DMS153 treated with DMSO at 0.1 percent for 48 hours (cell line): ENCODE data around the gene RNF181.
A peak's percentile ranks its signal among the peaks of the same experiment; 100 is the strongest.
"Not testable (repeated sequence)": the region's sequence is repeated elsewhere in the genome, so short reads cannot be mapped to it uniquely, and the experiment has no call there.

Source experiments
- DNase-seq: peaks from one replicate; lab custom pipeline; 2025; ENCODE audit not compliant: unreplicated experiment; lab: John Stamatoyannopoulos, UW

RNF181 gene

DNA sequence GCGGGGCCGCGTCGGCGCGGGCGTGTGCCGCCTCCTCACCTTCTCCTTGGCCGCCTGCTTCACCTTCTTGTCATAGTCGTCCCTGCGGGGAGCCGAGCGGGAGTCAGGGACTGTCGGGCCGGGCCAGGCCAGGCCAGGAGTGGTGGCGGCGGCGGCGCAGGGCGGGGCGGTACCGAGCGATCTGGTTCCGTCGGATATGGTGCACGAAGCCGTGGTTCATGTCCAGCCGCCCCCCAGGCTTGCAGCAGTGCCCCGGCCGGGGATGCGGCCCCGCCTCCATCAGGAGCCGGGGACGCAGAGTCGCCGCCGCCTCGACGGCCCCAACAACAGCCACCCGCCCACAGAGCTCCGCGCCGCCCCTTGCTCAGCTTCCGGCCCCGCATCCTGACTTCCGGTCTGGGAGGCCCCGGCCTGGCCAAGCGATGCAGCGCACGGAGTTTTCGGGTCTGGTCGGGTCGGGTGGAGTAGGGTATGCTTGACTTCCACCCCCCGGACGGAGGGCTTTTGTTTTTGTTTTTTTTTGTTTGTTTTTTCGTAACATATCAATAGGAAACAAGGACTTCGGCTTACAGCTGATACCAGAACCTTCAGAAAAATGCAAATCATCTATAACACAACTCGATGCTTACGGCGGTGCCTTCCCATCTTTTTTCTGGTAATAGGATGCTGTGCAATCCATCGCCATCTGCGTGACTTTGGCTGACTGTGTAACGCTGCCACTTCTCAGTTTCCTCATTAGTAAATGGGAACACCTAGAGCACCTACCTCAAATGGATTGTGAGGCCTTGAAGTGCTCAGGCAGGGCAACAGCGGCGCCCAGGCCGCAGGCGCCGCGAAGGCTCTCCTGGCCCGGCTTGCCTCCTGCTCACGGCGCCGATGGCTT is 16.4 kb downstream of the RNF181 start, which contains the start of gene C2orf68:
Gene C2orf68, minus strand, starts transcription at position 362 of the 883 bp plus-strand sequence. Its CDS starts 82 bp downstream, at position 280.
- peak; percentile 81 for DNase-seq

DNA sequence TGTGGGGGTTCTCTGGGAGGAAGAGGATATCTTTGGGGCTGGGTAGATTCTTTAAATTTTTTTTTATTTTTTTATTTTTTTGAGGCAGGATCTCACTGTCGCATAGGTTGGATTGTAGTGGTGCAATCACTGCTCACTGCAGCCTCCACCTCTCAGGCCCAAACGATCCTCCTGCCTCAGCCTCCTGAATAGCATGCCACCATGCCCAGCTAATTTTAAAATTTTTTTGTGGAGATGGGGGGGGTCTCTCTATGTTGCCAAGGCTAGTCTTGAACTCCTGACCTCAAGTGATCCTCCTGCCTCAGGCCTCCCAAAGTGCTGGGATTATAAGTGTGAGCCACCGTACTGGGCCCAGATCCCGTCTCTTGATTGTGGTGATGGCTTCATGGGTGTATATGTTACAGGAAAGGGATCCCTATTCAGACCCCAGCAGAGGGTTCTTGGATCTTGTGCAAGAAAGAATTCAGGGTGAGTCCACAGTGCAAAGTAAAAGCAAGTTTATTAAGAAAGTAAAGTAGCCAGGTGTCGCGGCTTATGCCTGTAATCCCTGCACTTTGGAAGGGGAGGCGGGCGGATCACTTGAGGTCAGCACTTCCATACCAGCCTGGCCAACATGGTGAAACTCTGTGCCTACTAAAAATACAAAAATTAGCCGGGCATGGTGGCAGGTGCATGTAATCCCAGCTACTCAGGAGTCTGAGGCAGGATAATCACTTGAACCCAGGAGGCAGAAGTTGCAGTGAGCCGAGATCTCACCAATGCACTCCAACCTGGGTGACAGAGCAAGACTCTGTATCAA is 18.4 kb downstream of the RNF181 start:
- no peak for DNase-seq

DNA sequence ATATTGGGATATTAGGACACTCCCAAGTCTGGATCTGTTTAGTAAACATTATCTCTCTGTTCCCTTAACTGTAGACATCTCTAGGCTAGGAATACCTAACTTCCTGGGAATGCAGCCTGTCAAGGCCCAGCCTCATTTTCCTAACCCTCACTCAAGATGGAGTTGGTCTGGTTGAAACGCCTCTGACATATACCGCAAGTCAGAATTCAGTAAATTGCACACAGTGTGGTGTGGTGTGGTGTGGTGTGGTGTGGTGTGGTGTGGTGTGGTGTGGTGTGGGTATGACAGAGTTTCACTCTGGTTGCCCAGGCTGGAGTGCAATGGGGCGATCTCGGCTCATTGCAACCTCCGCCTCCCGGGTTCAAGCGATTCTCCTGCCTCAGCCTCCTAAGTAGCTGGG is 19.2 kb downstream of the RNF181 start:
- DNase-seq: not testable (repeated sequence)

DNA sequence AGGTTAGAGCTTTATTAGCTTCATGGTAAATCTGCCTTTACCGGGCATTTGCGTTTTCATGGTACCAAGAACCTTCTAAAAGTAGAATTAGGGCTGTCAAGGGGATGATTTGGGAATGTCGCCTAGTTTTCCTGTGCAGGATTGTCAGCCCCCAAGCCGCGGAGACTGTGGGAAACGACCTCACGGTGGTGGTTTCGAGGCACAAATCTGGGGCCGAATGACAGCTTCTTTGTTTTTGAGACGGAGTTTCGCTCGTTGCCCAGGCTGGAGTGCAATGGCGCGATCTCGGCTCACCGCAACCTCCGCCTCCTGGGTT is 19.8 kb downstream of the RNF181 start:
- no peak for DNase-seq

DNA sequence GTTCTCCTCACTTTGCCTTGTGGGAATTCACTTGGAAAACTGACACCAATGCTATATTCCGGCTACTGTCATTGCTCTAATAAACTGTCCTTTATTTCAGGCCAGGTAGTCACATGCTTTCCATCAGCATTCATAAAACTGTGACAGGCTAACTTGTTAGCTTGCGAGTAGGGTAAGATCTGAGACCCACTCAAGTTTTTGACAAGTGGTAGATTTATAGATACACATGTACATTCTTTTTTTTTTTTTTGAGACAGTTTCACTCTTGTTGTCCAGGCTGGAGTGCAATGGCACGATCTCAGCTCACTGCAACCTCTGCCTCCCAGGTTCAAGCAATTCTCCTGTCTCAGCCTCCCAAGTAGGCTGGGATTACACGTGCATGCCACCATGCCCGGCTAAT is 22.2 kb downstream of the RNF181 start:
- DNase-seq: not testable (repeated sequence)

DNA sequence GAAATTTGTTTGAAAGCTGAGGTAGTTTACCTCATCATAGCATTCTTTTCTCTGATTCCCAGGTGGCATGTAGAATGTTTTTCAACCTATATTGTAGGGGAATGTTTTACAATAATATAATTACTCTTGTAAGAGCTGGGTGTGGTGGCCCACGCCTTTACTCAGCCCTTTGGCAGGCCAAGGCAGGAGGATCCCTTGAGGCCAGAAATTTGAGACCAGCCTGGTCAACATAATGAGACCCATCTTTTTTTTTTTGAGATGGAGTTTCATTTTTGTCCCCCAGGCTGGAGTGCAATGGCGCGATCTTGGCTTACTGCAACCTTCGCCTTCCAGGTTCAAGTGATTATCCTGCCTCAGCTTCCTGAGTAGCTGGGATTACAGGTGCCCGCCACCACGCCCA is 24.1 kb downstream of the RNF181 start:
- DNase-seq: no peak

DNA sequence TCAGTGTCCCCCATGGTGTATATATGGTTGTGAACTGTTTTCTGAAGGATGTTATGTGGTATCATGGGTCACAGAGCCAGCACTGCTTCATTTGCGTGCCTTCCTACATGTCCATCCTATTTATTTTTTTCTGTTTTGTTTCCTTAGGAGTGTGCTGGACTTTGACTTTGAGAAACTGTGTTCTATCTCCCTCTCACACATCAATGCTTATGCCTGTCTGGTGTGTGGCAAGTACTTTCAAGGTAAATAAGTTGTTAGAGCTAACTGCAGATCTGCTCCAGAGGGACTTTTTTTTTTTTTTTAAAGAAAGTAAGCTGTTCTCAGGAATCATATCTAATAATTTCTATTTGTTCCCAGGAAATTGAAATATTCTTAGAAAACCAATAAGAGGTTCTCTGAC is 25.8 kb downstream of the RNF181 start:
- DNase-seq: no peak

DNA sequence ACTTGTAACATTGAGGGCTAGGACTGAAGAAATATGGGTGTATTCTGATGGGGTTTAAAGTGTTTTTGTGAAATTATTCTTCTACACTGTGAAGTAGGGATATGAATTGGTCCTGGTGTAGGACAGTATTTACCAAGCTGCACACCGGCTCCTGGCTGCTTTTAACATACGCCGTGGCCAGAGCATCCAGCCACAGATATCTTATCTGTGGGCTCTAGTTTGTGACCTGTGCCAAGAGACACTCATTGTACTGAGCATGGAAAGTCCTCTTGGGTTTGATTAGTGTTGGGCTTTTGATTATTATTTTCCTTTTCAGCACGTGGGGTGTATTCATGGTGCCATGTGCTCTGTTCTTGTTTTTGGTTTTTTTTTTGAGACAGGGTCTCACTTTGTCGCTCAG is 28.4 kb downstream of the RNF181 start:
- no peak for DNase-seq

DNA sequence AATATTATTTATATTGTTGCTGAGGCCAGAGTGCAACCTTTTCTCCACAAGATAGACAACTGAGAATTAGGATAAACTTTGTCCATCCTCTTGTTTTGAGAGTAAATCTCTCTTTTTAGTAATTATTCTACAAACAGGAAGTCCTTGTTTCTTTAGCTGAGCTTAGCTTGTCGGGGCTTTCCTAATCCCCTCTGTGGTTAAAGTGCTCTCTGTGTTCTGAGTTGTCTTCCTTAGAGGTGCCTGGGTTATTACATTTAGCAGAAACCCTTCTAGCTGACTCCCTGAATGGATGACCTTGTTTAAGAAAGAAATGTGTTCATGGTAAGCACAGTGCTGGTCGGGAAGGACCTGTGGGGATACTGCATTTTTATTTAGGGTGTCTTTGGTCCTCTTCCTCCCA is 33.1 kb downstream of the RNF181 start:
- DNase-seq: no peak

DNA sequence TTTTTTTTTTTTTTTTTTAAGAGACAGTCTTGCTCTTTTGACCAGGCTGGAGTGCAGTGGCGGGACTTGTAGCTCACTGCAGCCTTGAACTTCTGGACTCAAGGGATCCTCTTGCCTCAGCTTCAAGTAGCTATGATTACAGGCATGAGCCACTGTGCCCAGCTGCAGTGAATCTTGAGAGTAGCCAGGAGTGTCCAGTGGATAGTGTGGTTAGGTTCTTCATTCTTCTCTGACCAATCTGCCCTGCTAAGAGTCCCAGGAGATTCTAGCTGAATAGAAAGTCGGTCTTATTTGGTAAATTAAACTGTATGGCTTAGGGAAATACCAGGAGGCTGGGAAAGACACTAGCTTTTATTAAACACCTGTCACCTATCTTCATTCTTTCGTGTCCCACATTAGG is 35.8 kb downstream of the RNF181 start:
- DNase-seq: no peak

DNA sequence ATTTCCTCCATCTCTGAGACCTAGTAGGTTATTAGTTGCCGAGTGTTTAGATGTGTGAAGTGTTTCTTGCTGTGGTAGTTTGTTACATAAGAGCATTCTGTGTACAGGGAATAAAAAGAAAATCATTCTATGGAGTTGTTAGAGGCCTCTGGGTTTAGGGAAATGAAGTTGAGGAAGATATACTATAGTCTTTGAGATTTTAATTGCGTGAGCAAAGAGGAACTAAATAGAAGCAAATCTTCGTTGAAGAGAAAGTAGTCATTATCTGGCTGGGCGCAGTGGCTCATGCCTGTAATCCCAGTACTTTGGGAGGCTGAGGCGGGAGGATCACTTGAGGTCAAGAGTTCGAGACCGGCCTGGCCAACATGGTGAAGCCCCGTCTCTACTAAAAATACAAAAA is 39.5 kb downstream of the RNF181 start:
- DNase-seq: no peak

DNA sequence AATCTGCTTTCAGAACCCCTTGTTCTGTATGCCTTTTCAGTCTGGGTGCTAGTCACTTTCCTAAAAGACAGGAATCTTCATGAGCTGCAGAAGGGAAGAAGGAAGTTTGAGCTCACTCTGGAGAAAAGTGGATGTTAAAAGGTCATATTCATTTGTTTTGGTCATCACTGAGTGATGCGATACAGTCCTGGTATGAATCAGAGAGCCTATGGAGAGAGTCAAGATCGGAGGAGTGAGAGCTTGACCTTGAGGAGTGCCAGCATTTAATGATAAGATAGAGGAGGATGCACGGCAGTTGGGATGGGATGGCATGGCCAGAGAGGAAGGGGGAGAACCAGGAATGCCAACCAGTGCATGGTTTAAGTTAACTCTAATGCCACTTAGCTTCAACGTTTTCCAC is 40.1 kb downstream of the RNF181 start:
- DNase-seq: no peak

DNA sequence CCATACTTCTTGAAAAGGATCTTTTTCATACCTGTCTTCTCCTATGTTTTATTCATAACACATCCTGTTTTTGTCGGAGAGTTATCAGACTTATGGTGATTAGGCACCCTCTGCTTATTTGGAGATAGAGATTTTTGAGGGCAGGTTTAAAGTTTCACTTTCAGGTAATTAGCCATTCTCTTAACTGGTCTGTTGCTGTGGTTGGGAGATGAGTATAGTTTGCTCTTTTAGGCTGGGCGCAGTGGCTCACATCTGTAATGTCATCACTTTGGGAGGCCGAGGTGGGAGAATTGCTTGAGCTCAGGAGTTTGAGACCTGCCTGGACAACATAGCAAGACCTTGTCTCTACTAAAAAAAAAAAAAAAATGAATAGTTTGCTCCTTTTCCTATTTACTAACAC is 47.2 kb downstream of the RNF181 start:
- no peak for DNase-seq

DNA sequence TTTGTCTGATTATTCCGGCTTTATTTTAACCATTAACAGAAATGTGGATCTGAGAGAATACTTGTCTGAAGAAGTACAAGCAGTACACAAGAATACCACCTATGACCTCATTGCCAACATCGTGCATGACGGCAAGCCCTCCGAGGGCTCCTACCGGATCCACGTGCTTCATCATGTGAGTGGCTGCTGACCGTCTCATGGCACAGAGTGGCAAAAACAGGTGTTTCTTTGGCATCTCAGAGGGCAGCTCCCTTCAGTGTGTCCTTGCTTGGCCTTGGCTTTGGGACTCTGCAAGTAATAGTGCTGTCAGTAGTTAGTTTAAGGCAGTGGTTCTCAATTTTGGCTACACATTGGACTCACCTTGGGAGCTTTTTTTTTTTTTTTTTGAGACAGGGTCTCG is 49.4 kb downstream of the RNF181 start:
- DNase-seq: no peak

DNA sequence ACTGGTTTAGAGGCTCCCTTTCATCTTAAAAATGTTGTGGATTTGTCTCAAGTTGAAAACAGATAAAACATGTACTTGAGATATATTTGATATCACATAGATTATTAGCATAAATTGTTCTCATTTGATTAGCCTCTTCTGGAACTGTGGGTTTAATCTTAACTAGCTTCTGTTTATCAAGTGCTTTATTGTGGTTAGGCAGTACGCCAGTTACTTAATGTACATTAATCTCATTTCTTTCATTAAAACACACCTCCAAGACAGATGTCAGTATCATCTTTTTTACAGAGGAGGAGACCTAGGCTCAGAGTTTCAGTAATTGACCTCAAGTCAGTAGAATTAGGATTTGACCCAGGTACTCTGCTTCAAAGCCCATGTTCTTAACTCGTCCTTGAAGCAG is 50.6 kb downstream of the RNF181 start:
- DNase-seq: no peak
